B cell (primary cell): ENCODE data around the gene NUAK2. TPM values are rescaled to one million over a fixed set of nuclear protein-coding genes. Genes with fewer than 3 reads are reported as not detected.
A peak's percentile ranks its signal among the peaks of the same experiment; 100 is the strongest.

ENCODE experiments used
- ATAC-seq: fragments of 200-7000 bp; cut with Tn5 transposase; one replicate; pipeline ENCODE4 v1.10.0; 2021; ENCODE audit warnings: low read depth, mild to moderate bottlenecking, moderate number of reproducible peaks, moderate library complexity
- CTCF ChIA-PET: fragments of 350-600 bp; sonication (Branson Sonifier 250); formaldehyde crosslinking; loops from one replicate; lab custom pipeline; 2021; ENCODE audit warnings: antibody characterized with exemption, inconsistent platforms; lab: Charles Lee
- POLR2A ChIA-PET: fragments of 350-600 bp; sonication (Branson Sonifier 250); formaldehyde crosslinking; loops from one replicate; lab custom pipeline; 2021; ENCODE audit warnings: antibody characterized with exemption; lab: Charles Lee
- DNase-seq: peaks from one replicate; pipeline ENCODE4 v3.0.0; 2013
- H2AFZ ChIP-seq: 2 replicates; pipeline ENCODE4 v1.6.1; 2012; ENCODE audit warnings: mild to moderate bottlenecking, low read depth, low read length; ENCODE audit not compliant: insufficient read depth, poor library complexity, severe bottlenecking
- H3K27ac ChIP-seq, 2 donors: 1 replicate in 1 of 2; 2 replicates in 1 of 2; pipeline ENCODE4 v1.5.1; 2012 to 2013; ENCODE audit warnings: low read length in 2 of 2, mild to moderate bottlenecking in 2 of 2, moderate library complexity in 1 of 2
- H3K27me3 ChIP-seq, 4 experiments: fragments of 200-600 bp in 1 of 4; sonication (generic) in 1 of 4; replicated peaks in 1 of 4; 1 replicate in 2 of 4; 2 replicates in 2 of 4; pipeline versions ENCODE4 v1.6.1 to v1.7.0; 2013 to 2016; ENCODE audit warnings: low read length in 3 of 4, mild to moderate bottlenecking in 2 of 4, mixed read lengths in 1 of 4, moderate library complexity in 1 of 4; ENCODE audit not compliant: insufficient read depth in 4 of 4, control insufficient read depth in 3 of 4; ENCODE audit errors: control extremely low read depth in 1 of 4
- H3K36me3 ChIP-seq, 2 experiments: replicated peaks in 1 of 2; 1 replicate in 1 of 2; 2 replicates in 1 of 2; pipeline versions ENCODE4 v1.6.1 to v1.7.1; 2013; ENCODE audit warnings: low read length in 1 of 2; ENCODE audit not compliant: insufficient read depth in 2 of 2, control insufficient read depth in 1 of 2; ENCODE audit errors: control extremely low read depth in 1 of 2, extremely low read depth in 1 of 2
- H3K4me1 ChIP-seq, 2 donors: fragments of 200-600 bp in 1 of 2; sonication (generic) in 1 of 2; 1 replicate in 1 of 2; 2 replicates in 1 of 2; pipeline versions ENCODE4 v1.5.1 to v1.6.1; 2013 to 2017; ENCODE audit warnings: low read length in 2 of 2; ENCODE audit not compliant: control insufficient read depth in 2 of 2, insufficient read depth in 2 of 2
- H3K4me2 ChIP-seq: replicated peaks from 2 replicates; pipeline ENCODE3; 2012; ENCODE audit warnings: mild to moderate bottlenecking, low read depth, low read length; ENCODE audit not compliant: poor library complexity, severe bottlenecking
- H3K4me3 ChIP-seq, 5 experiments: fragments of 200-600 bp in 1 of 5; sonication (generic) in 1 of 5; 1 replicate in 3 of 5; 2 replicates in 2 of 5; pipeline versions ENCODE4 v1.5.1 to v1.7.0; 2011 to 2016; ENCODE audit warnings: low read length in 4 of 5, mild to moderate bottlenecking in 4 of 5, low read depth in 2 of 5, control low read depth in 1 of 5, moderate library complexity in 1 of 5; ENCODE audit not compliant: insufficient read depth in 1 of 5; ENCODE audit errors: control extremely low read depth in 1 of 5, extremely low read depth in 1 of 5
- H3K79me2 ChIP-seq: fragments of 200-600 bp; sonication (generic); one replicate; pipeline ENCODE4 v1.6.0; 2016; ENCODE audit warnings: low read length; ENCODE audit not compliant: control insufficient read depth, insufficient read depth
- H3K9ac ChIP-seq: fragments of 200-600 bp; sonication (generic); 2 replicates; pipeline ENCODE4 v1.6.1; 2017; ENCODE audit warnings: mild to moderate bottlenecking, low read length, moderate library complexity
- H3K9me3 ChIP-seq, 3 donors: one replicate each; pipeline versions ENCODE4 v1.6.1 to v1.7.1; 2013; ENCODE audit warnings: low read length in 2 of 3; ENCODE audit not compliant: control insufficient read depth in 2 of 3, insufficient read depth in 1 of 3; ENCODE audit errors: control extremely low read depth in 1 of 3
- H4K20me1 ChIP-seq: 2 replicates; pipeline ENCODE4 v1.6.0; 2012; ENCODE audit warnings: mild to moderate bottlenecking, low read length; ENCODE audit not compliant: insufficient read depth, control insufficient read depth, poor library complexity, severe bottlenecking
- H3K27ac Mint-ChIP-seq: one replicate; pipeline ENCODE4 v1.8.0; 2021; ENCODE audit warnings: mixed read lengths
- H3K27me3 Mint-ChIP-seq: one replicate; pipeline ENCODE4 v1.8.0; 2021; ENCODE audit warnings: mixed read lengths
- H3K4me1 Mint-ChIP-seq: one replicate; pipeline ENCODE4 v1.8.0; 2021; ENCODE audit warnings: mixed read lengths
- H3K4me3 Mint-ChIP-seq: one replicate; pipeline ENCODE4 v1.8.0; 2021; ENCODE audit warnings: mixed read lengths
- H3K9me3 Mint-ChIP-seq: one replicate; pipeline ENCODE4 v1.8.0; 2022; ENCODE audit warnings: mixed read lengths; ENCODE audit not compliant: insufficient read depth
- CTCF ChIP-seq: fragments of 200-600 bp; IDR thresholded peaks from one replicate; pipeline ENCODE4 v1.8.0; 2022; ENCODE audit warnings: antibody characterized with exemption, mild to moderate bottlenecking
- EZH2 ChIP-seq: IDR thresholded peaks from 2 replicates; pipeline ENCODE4 v1.6.1; 2012; ENCODE audit warnings: borderline replicate concordance, low read depth, mild to moderate bottlenecking, moderate library complexity, low read length; ENCODE audit not compliant: insufficient read depth, poor library complexity, severe bottlenecking
- WGBS: methylation state at CpG from one replicate; pipeline ENCODE4 v1.1.5; 2013; ENCODE audit warnings: missing lambda C conversion rate; ENCODE audit not compliant: insufficient coverage; 5-methylcytosine and 5-hydroxymethylcytosine counted together
- intact Hi-C: fragments of 100-400 bp; cut with micrococcal nuclease; formaldehyde crosslinking; loops from one replicate; pipeline ENCODE4 v1.10.0; 2022
- polyA plus RNA-seq: library from polyadenylated mRNA; depleted of rRNA; stranded (reverse); fragments of >200 nt; gene quantifications from 2 replicates; pipeline ENCODE4 v1.2.3, GENCODE V29; 2012
- total RNA-seq, 2 donors: library from RNA; stranded (reverse); fragments of 120-200 nt in 1 of 2; gene quantifications; 1 replicate in 1 of 2; 2 replicates in 1 of 2; pipeline versions ENCODE4 v1.2.3 to v1.2.4, GENCODE V29; 2013 to 2022

NUAK2 gene
- total and polyA plus RNA-seq, 2 donors (not counting 1 experiment from before 2014, with no cell fraction given), result 37.9 to 102 TPM

DNA sequence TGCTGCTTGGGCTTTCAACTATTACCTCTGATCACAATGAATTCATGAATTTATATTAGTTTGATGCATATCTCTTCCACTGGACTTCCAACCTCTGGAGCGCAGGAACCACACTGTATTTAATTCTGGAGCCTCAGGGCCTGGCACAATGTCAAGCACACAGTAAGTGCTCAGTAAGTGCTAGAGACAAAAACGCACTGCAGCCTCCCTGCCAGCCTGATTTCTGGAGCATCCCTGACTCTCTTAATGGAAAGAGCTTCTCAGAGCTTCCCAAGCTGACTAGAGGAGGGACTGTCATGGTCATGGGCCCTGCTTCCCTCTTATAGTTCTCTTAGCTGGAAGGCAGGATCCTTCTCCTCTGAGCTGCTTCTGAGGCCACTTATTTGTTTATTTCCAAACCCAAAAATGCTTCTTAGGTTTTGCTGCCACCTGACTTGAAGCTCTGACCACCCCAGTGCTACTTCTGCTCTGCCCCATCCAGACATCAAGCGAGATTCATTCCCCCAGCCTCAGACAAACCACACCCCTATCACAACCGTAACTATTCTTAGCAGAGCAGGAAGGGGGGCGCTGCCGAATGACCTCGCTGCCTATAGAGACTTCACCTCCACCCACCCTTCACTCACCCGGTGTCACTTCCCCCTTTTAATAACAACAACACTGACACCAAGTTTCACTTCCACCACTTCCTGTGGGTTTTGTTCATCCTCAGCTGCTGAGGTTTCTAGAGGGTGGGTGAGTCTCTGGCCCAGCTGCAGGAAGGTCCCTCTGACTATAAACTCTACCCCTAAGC, 33.6 kb downstream of the NUAK2 start:
- H3K36me3 ChIP-seq, result no peaks in the 10 kb centered on the region
- peaks cover 0 to 8% (median 0%) of the 10 kb centered on the region in 3 donors for H3K9me3 ChIP-seq
- WGBS, result 24% methylated on average over 4 of the region's 8 CpGs

More for the DNA sequence above, 33.6 kb downstream of the NUAK2 start:
- H3K9me3 Mint-ChIP-seq, result no peaks in the 10 kb centered on the region
- no peak for TF ChIP-seq CTCF
- no peak for TF ChIP-seq EZH2
- peaks cover 83% of the 10 kb centered on the region for H3K4me1 Mint-ChIP-seq
- H3K27me3 Mint-ChIP-seq, result no peaks in the 10 kb centered on the region
- H3K27me3 ChIP-seq, result no peaks in the 10 kb centered on the region
- ChIA-PET POLR2A (interaction anchor here (0.6 to 9.8 kb wide), 8 partner anchors 10 to 766 kb away, joined by 3 to 372 read pairs (median 5); partner anchors contain the start of genes CDK18 and NUAK2), CTCF (interaction anchor here (0.8 to 56.6 kb wide), 13 partner anchors 8 to 481 kb away, joined by 3 to 2421 read pairs (median 5); partner anchors contain the start of gene NUAK2)
- ATAC-seq (peak; percentile 72), DNase-seq (peak; percentile 97)
- no peaks in the 10 kb centered on the region for H4K20me1 ChIP-seq
- H2AFZ ChIP-seq, result no peak overlapping the region
- intact Hi-C loops, result loop anchor here (1.0 to 10.0 kb wide), 8 partner anchors 13 to 2001 kb away; partner anchors contain the start of genes NUAK2 and RHEX
- H3K4me3 ChIP-seq, result peak overlapping the region in 4 of 5 experiments; percentile 10 to 45 (median 29)
- H3K27ac Mint-ChIP-seq, result peak overlapping the region; percentile 92
- H3K4me3 Mint-ChIP-seq, result peak overlapping the region; percentile 74
- peak overlapping the region; percentile 94 for H3K27ac ChIP-seq
- peaks cover 27% of the 10 kb centered on the region for H3K79me2 ChIP-seq
- H3K4me1 ChIP-seq, result peaks cover 87 to 96% of the 10 kb centered on the region in 2 donors
- H3K9ac ChIP-seq, result peak overlapping the region; percentile 49
- H3K4me2 ChIP-seq, result peak overlapping the region; percentile 82
